ENCODE results near the gene MYADML2.

MYADML2 gene

DNA sequence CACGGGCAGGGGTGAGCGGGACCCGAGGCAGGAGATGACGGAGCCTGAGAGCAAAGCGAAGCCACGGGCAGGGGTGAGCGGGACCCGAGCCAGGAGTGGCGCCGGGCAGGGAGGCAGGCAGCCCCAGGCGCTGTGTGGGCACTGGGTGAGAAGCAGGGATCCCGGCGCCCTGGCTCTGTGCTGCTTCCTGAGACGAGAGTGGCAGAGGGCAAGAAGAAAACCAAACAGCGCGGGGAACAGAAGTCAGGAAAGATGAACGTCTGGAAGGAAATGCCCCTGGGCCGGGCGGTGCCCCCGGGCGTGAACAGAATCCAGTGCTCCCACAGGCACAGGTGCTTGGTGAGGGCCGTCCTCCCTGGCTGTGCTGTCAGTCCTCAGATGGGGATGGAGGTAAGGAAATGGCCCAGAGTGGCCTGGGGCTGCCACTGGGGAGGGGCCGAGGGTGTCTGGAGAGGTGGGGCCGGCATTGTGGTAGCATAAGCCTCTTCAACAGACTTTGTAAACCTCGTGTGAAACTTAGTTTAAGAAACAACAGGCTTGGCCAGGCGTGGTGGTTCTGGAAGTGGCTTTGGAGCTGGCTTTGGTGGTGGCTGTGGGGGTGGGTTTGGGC, 40.2 kb upstream of the MYADML2 start:
- TF ChIP-seq USF1 (IDR thresholded peaks at IDR 0.05) (no peak), REST (IDR thresholded peaks at IDR 0.05; ENCODE audit: low read depth) (no peak), YY1 (IDR thresholded peaks at IDR 0.05; ENCODE audit: low read depth) (no peak)

GRCh38 chr17:81986606-81987005, 39.6 kb upstream of the MYADML2 start:
- TF ChIP-seq FOXM1 (IDR thresholded peaks at IDR 0.05; ENCODE audit: borderline replicate concordance, low read depth) (no peak), USF1 (IDR thresholded peaks at IDR 0.05) (no peak), TCF12 (IDR thresholded peaks at IDR 0.05; ENCODE audit: low read depth) (no peak), NFIC (IDR thresholded peaks at IDR 0.05) (no peak), CEBPB (IDR thresholded peaks at IDR 0.05) (no peak), RAD21 (IDR thresholded peaks at IDR 0.05; ENCODE audit: low read depth) (no peak), REST (IDR thresholded peaks at IDR 0.05; ENCODE audit: low read depth) (no peak), TAF1 (IDR thresholded peaks at IDR 0.05; ENCODE audit: low read depth) (no peak), CREB1 (IDR thresholded peaks at IDR 0.05; ENCODE audit: low read depth) (no peak), YY1 (IDR thresholded peaks at IDR 0.05; ENCODE audit: low read depth) (no peak), MAX (IDR thresholded peaks at IDR 0.05) (no peak), ZBTB7A (IDR thresholded peaks at IDR 0.05; ENCODE audit: low read depth) (no peak)

GRCh38 chr17:81984773-81985410, 37.9 kb upstream of the MYADML2 start:
- no peak for TF ChIP-seq CEBPB (IDR thresholded peaks at IDR 0.05)
- TF ChIP-seq NFIC (IDR thresholded peaks at IDR 0.05), result no peak
- no peak for TF ChIP-seq TEAD4 (IDR thresholded peaks at IDR 0.05)
- no peak for TF ChIP-seq YY1 (IDR thresholded peaks at IDR 0.05; ENCODE audit: low read depth)
- TF ChIP-seq TAF1 (IDR thresholded peaks at IDR 0.05; ENCODE audit: low read depth), result no peak

DNA sequence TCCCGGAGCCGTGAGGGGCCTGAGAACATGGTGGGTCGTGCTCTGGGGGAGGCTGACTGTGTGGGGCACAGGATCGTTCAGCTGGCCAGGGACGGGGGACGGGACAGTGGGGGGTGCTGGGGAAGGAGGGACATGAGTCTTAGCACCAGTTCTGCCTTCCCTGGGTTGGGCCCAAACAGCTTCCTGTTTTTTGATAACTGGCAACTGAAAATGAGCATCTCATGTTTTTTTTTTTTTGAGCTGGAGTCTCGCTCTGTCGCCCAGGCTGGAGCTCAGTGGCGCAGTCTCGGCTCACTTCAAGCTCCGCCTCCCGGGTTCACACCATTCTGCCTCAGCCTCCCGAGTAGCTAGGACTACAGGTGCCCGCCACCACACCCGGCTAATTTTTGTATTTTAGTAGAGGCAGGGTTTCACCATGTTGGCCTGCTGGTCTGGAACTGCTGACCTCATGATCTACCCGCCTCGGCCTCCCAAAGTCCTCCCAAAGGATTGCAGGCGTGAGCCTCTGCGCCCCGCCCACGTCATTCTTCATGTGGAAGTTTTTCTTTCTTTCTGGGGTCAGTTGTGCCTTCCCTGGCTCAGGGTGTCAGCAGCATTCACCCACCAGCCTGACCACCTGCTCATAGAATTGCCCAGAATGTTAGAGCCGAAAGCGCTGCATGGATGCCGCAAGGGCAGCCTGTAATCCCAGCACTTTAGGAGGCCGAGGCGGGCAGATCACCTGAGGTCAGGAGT, 36.8 kb upstream of the MYADML2 start:
- TF ChIP-seq RAD21 (IDR thresholded peaks at IDR 0.05; ENCODE audit: low read depth), result no peak
- TF ChIP-seq TAF1 (IDR thresholded peaks at IDR 0.05; ENCODE audit: low read depth), result no peak
- no peak for TF ChIP-seq USF1 (IDR thresholded peaks at IDR 0.05)
- no peak for TF ChIP-seq YY1 (IDR thresholded peaks at IDR 0.05; ENCODE audit: low read depth)
- TF ChIP-seq EP300 (IDR thresholded peaks at IDR 0.05; ENCODE audit: borderline replicate concordance), result no peak

GRCh38 chr17:81983011-81983638, 36.1 kb upstream of the MYADML2 start:
- TF ChIP-seq RAD21 (IDR thresholded peaks at IDR 0.05; ENCODE audit: low read depth), result no peak
- TF ChIP-seq REST (IDR thresholded peaks at IDR 0.05; ENCODE audit: low read depth), result no peak
- no peak for TF ChIP-seq USF1 (IDR thresholded peaks at IDR 0.05)
- TF ChIP-seq NFIC (IDR thresholded peaks at IDR 0.05), result no peak
- no peak for TF ChIP-seq CEBPB (IDR thresholded peaks at IDR 0.05)
- TF ChIP-seq TEAD4 (IDR thresholded peaks at IDR 0.05), result no peak
- no peak for TF ChIP-seq YY1 (IDR thresholded peaks at IDR 0.05; ENCODE audit: low read depth)
- TF ChIP-seq EGR1 (IDR thresholded peaks at IDR 0.05), result no peak
